Endothelial cell of umbilical vein (primary cell): ENCODE data around the gene NOXA1. TPM values are rescaled to one million over a fixed set of nuclear protein-coding genes. Genes with fewer than 3 reads are reported as not detected.
A peak's percentile ranks its signal among the peaks of the same experiment; 100 is the strongest.

Experiments
- BruUV-seq: library from RNA; stranded (reverse); fragments of 400-500 nt; replicated peaks from 2 replicates; lab custom pipeline; 2021; lab: Mats Ljungman, UMichigan
- CTCF ChIA-PET: fragments of 300-600, 350-600 bp; sonication (Branson Sonifier 250); formaldehyde crosslinking; loops from one replicate; lab custom pipeline; 2021; ENCODE audit warnings: antibody characterized with exemption, inconsistent platforms; lab: Charles Lee
- POLR2A ChIA-PET: fragments of 300-600, 350-600 bp; sonication (Branson Sonifier 250); formaldehyde crosslinking; loops from one replicate; lab custom pipeline; 2021; ENCODE audit warnings: antibody characterized with exemption, inconsistent platforms; lab: Charles Lee
- DNase-seq: peaks from one replicate; pipeline ENCODE4 v3.0.0-alpha.2; 2011; ENCODE audit warnings: low read depth, low spot score
- FAIRE-seq: peaks from 2 replicates; lab custom pipeline; 2011; peaks lifted over from hg19 to GRCh38; lab: Jason Lieb, UNC
- H2AFZ ChIP-seq: 2 replicates; pipeline ENCODE4 v1.6.0; 2012; ENCODE audit warnings: low read depth, low read length, control low read depth, inconsistent platforms
- H3K27ac ChIP-seq: 2 replicates; pipeline ENCODE4 v1.5.1; 2011; ENCODE audit warnings: low read depth, mild to moderate bottlenecking, control low read depth, low read length, moderate library complexity; ENCODE audit not compliant: insufficient read depth
- H3K27me3 ChIP-seq, 2 experiments: 2 replicates each; pipeline versions ENCODE4 v1.6.0 to v1.6.1; 2011; ENCODE audit warnings: low read length in 2 of 2, mixed read lengths in 1 of 2; ENCODE audit not compliant: control insufficient read depth in 2 of 2, insufficient read depth in 2 of 2
- H3K36me3 ChIP-seq, 2 experiments: 2 replicates in 1 of 2; 3 replicates in 1 of 2; pipeline ENCODE4 v1.5.1; 2011; ENCODE audit warnings: low read length in 2 of 2, mild to moderate bottlenecking in 1 of 2, moderate library complexity in 1 of 2; ENCODE audit not compliant: control insufficient read depth in 2 of 2, insufficient read depth in 2 of 2; ENCODE audit errors: extremely low read depth in 1 of 2
- H3K4me1 ChIP-seq: 3 replicates; pipeline ENCODE4 v1.5.1; 2011; ENCODE audit warnings: mild to moderate bottlenecking, low read length; ENCODE audit not compliant: control insufficient read depth, insufficient read depth; ENCODE audit errors: extremely low read depth
- H3K4me2 ChIP-seq: 2 replicates; pipeline ENCODE4 v1.6.1; 2011; ENCODE audit warnings: low read length, control low read depth, mixed read lengths; ENCODE audit not compliant: insufficient read depth
- H3K4me3 ChIP-seq, 3 experiments: fragments of 200-600 bp in 1 of 3; sonication (generic), shearing (Covaris generic) in 1 of 3; replicated peaks in 1 of 3; 2 replicates each; pipeline ENCODE4 v1.5.1; 2011 to 2016; ENCODE audit warnings: control low read depth in 3 of 3, low read length in 3 of 3, mild to moderate bottlenecking in 2 of 3, inconsistent platforms in 1 of 3, low read depth in 1 of 3, moderate library complexity in 1 of 3; ENCODE audit not compliant: insufficient read depth in 1 of 3
- H3K79me2 ChIP-seq: 2 replicates; pipeline ENCODE4 v1.6.0; 2012; ENCODE audit warnings: low read length, inconsistent platforms; ENCODE audit not compliant: control insufficient read depth, insufficient read depth
- H3K9ac ChIP-seq: replicated peaks from 2 replicates; pipeline ENCODE3; 2011; ENCODE audit warnings: low read length, control low read depth; ENCODE audit not compliant: insufficient read depth; ENCODE audit errors: extremely low read depth
- H3K9me1 ChIP-seq: replicated peaks from 3 replicates; pipeline ENCODE4 v1.6.0; 2011; ENCODE audit warnings: mild to moderate bottlenecking, low read length; ENCODE audit not compliant: control insufficient read depth, insufficient read depth; ENCODE audit errors: extremely low read depth
- H3K9me3 ChIP-seq: replicated peaks from 2 replicates; pipeline ENCODE4 v1.5.1; 2012; ENCODE audit warnings: low read length, inconsistent platforms; ENCODE audit not compliant: control insufficient read depth, insufficient read depth
- H4K20me1 ChIP-seq: replicated peaks from 2 replicates; pipeline ENCODE3; 2011; ENCODE audit warnings: mild to moderate bottlenecking, low read length; ENCODE audit not compliant: control insufficient read depth, insufficient read depth; ENCODE audit errors: extremely low read depth
- EZH2 ChIP-seq: IDR thresholded peaks from 2 replicates; pipeline ENCODE4 v1.6.1; 2012; ENCODE audit warnings: borderline replicate concordance, low read depth, mild to moderate bottlenecking, moderate library complexity, low read length, inconsistent platforms; ENCODE audit not compliant: severe bottlenecking
- FOS ChIP-seq: IDR thresholded peaks from 2 replicates; pipeline ENCODE4 v1.6.1; 2011; ENCODE audit warnings: mild to moderate bottlenecking, low read length, moderate library complexity, borderline replicate concordance; ENCODE audit not compliant: insufficient read depth
- JUN ChIP-seq: IDR thresholded peaks from 2 replicates; pipeline ENCODE4 v1.6.1; 2011; ENCODE audit warnings: borderline replicate concordance, low read depth; ENCODE audit not compliant: insufficient read length, insufficient read depth
- MYC ChIP-seq: IDR thresholded peaks from one replicate; pipeline ENCODE4 v1.6.1; 2011; ENCODE audit warnings: mild to moderate bottlenecking, low read depth, low read length
- POLR2A ChIP-seq: IDR thresholded peaks from 2 replicates; pipeline ENCODE4 v1.6.1; 2012; ENCODE audit warnings: low read depth, mild to moderate bottlenecking, control low read depth, low read length
- dilution Hi-C: fragments of 300-500 bp; cut with MboI; formaldehyde crosslinking; loops from one replicate; pipeline ENCODE4 v1.15.0; 2019; ENCODE audit warnings: low sequenced_read_pairs; ENCODE audit not compliant: extremely low pct_ligation_motif_present
- intact Hi-C: fragments of 100-400 bp; cut with micrococcal nuclease; formaldehyde crosslinking; loops from one replicate; pipeline ENCODE4 v1.10.0; 2022
- polyA plus RNA-seq, 4 experiments: library from polyadenylated mRNA; depleted of rRNA in 3 of 4; stranded (reverse) in 3 of 4; unstranded in 1 of 4; fragments of >200 nt; gene quantifications; 2 replicates each; pipeline versions ENCODE4 v1.2.1 to v1.2.3, GENCODE V29; 2011 to 2012; ENCODE audit warnings: missing spikeins in 1 of 4
- total RNA-seq: library from RNA; stranded (reverse); gene quantifications from 2 replicates; pipeline ENCODE4 v1.2.3, GENCODE V29; 2021
- TF ChIP-seq, protein P1 (sequence below), 2 donors: IDR thresholded peaks; 1 replicate in 1 of 2; 2 replicates in 1 of 2; pipeline ENCODE4 v1.5.1; 2011; ENCODE audit warnings: low read length in 2 of 2, mild to moderate bottlenecking in 2 of 2, moderate library complexity in 2 of 2, control low read depth in 1 of 2, inconsistent platforms in 1 of 2, low read depth in 1 of 2; ENCODE audit not compliant: insufficient read depth in 1 of 2; ENCODE audit errors: extremely low read depth in 1 of 2
- TF ChIP-seq, protein P2 (sequence below): IDR thresholded peaks from 2 replicates; pipeline ENCODE4 v1.6.1; 2011; ENCODE audit not compliant: insufficient read depth, insufficient read length

The NOXA1 gene
- total and polyA plus RNA-seq, 2 donors (not counting 3 experiments of a cell fraction or from before 2014, with no cell fraction given), result 0.40 to 0.91 TPM

DNA sequence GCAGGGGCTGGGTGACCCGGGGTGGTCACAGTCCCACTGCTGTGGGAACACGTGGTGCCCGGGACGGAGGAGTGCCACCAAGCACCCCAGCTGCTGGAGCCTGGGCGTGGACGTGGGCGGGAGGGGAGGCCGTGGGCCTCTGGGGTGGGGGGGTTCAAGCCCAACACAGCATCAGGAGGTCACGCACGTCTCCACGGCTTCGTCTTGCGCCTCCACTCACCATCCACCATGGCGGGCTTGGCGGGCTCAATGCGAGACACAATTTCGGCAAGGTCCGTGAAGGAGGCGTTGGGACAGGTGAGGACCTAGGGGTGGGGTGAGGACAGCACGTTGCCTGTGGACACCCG lies 38.1 kb downstream of the NOXA1 start:
- BruUV-seq, result no TSS peak

More for the DNA sequence above, 38.1 kb downstream of the NOXA1 start:
- Histone ChIP-seq H2AFZ (peak overlapping the region; percentile 55), H3K9me3 (no peaks in the 10 kb centered on the region), H3K27ac (no peak overlapping the region), H3K27me3 (no peaks in the 10 kb centered on the region), H3K9me1 (no peaks in the 10 kb centered on the region), H3K36me3 (no peaks in the 10 kb centered on the region), H3K4me3 (no peak overlapping the region), H3K9ac (no peak overlapping the region), H4K20me1 (no peaks in the 10 kb centered on the region), H3K4me1 (peaks cover 4% of the 10 kb centered on the region), H3K4me2 (no peak overlapping the region), H3K79me2 (peaks cover 9% of the 10 kb centered on the region)
- intact Hi-C loops (no loop called here), dilution Hi-C loops (no loop called here)
- DNase-seq, result no peak
- TF ChIP-seq JUN (no peak), POLR2A (no peak), FOS (no peak), EZH2 (no peak), MYC (no peak)
- TF ChIP-seq, protein P1, sequence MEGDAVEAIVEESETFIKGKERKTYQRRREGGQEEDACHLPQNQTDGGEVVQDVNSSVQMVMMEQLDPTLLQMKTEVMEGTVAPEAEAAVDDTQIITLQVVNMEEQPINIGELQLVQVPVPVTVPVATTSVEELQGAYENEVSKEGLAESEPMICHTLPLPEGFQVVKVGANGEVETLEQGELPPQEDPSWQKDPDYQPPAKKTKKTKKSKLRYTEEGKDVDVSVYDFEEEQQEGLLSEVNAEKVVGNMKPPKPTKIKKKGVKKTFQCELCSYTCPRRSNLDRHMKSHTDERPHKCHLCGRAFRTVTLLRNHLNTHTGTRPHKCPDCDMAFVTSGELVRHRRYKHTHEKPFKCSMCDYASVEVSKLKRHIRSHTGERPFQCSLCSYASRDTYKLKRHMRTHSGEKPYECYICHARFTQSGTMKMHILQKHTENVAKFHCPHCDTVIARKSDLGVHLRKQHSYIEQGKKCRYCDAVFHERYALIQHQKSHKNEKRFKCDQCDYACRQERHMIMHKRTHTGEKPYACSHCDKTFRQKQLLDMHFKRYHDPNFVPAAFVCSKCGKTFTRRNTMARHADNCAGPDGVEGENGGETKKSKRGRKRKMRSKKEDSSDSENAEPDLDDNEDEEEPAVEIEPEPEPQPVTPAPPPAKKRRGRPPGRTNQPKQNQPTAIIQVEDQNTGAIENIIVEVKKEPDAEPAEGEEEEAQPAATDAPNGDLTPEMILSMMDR (IDR thresholded peaks at IDR 0.05; ENCODE audit: extremely low read depth in 1 of 2, insufficient read depth in 1 of 2, low read depth in 1 of 2, low read length in 2 of 2), result no peak
- TF ChIP-seq, protein P2, sequence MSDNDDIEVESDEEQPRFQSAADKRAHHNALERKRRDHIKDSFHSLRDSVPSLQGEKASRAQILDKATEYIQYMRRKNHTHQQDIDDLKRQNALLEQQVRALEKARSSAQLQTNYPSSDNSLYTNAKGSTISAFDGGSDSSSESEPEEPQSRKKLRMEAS, result no peak
- CTCF ChIA-PET, result no interaction called here
- POLR2A ChIA-PET, result no interaction called here
- FAIRE-seq, result no peak
